B cell (primary cell): ENCODE data around the gene LRRC4C.

ENCODE experiments used
- EZH2 ChIP-seq: IDR thresholded peaks from 2 replicates; pipeline ENCODE4 v1.6.1; 2012; ENCODE audit warnings: borderline replicate concordance, low read depth, mild to moderate bottlenecking, moderate library complexity, low read length; ENCODE audit not compliant: insufficient read depth, poor library complexity, severe bottlenecking
- TF ChIP-seq, protein P1 (sequence below): fragments of 200-600 bp; IDR thresholded peaks from one replicate; pipeline ENCODE4 v1.8.0; 2022; ENCODE audit warnings: antibody characterized with exemption, mild to moderate bottlenecking

DNA sequence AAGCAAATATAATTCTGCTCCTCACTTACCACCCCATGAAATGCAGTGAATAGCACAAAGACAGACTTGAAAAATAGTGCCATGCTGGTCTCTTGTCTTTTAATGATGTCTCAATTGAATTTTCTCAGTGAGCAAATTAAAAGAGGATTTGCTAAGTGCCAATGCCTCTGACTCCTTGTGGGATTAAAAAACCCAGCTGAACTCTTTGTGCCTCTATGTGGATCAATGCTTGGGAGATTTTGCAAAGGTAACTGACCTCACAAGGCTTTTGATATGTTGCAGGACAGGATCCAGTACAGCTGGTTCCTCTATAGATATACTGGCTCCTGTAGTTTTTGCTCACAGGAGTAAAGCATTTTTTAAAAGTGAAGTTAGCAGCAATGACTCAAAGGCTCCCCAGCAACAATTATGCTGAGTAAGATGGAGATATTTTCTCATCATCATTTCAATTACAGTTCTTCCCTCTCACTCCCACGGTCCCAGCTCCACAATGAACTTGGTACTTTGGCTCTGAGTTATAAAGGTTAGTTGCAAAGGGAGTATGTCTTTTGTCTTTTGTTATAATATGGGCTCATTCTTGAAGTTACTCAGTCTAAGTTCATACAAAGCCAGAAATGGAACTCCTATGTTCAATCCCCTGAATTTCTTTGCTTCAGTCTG lies 471.5 kb downstream of the LRRC4C start:
- TF ChIP-seq, protein P1, sequence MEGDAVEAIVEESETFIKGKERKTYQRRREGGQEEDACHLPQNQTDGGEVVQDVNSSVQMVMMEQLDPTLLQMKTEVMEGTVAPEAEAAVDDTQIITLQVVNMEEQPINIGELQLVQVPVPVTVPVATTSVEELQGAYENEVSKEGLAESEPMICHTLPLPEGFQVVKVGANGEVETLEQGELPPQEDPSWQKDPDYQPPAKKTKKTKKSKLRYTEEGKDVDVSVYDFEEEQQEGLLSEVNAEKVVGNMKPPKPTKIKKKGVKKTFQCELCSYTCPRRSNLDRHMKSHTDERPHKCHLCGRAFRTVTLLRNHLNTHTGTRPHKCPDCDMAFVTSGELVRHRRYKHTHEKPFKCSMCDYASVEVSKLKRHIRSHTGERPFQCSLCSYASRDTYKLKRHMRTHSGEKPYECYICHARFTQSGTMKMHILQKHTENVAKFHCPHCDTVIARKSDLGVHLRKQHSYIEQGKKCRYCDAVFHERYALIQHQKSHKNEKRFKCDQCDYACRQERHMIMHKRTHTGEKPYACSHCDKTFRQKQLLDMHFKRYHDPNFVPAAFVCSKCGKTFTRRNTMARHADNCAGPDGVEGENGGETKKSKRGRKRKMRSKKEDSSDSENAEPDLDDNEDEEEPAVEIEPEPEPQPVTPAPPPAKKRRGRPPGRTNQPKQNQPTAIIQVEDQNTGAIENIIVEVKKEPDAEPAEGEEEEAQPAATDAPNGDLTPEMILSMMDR: no peak
- TF ChIP-seq EZH2: no peak
